T follicular helper cell (primary cell): ENCODE measurements around the gene SLC25A15.
A peak's percentile ranks its signal among the peaks of the same experiment; 100 is the strongest.

Experiments used
- DNase-seq: peaks from one replicate; pipeline ENCODE4 v3.0.0-alpha.2; 2020; ENCODE audit warnings: low read depth
- total RNA-seq, 2 experiments: gene quantifications; one replicate each; lab custom pipeline; 2026; lab: John Stamatoyannopoulos, UW

Gene SLC25A15
- 14.2 to 21.1 reads per million in 2 experiments for total RNA-seq

GRCh38 chr13:40789275-40790153 lies at the start of gene SLC25A15:
Gene SLC25A15, plus strand, starts transcription at chr13:40789611. Its CDS starts 3,616 bp downstream, at chr13:40793227.
- peak; percentile 49 for DNase-seq

- DNase-seq, result no peak
Observed at GRCh38 chr13:40749327-40749726, 40.1 kb upstream of the SLC25A15 start.

- DNase-seq, result no peak
Observed at GRCh38 chr13:40755082-40755700, 34.2 kb upstream of the SLC25A15 start.

GRCh38 chr13:40756042-40756441 lies 33.4 kb upstream of the SLC25A15 start:
- DNase-seq, result no peak

- no peak for DNase-seq
Observed at GRCh38 chr13:40758811-40759210, 30.6 kb upstream of the SLC25A15 start.

- DNase-seq, result no peak
Observed at GRCh38 chr13:40762849-40763248, 26.6 kb upstream of the SLC25A15 start.

- DNase-seq, result no peak
Observed at GRCh38 chr13:40764587-40765403, 24.6 kb upstream of the SLC25A15 start.

- DNase-seq, result no peak
Observed at GRCh38 chr13:40765602-40766001, 23.8 kb upstream of the SLC25A15 start.

GRCh38 chr13:40769970-40770369 lies 19.4 kb upstream of the SLC25A15 start:
- DNase-seq, result no peak

- no peak for DNase-seq
Observed at GRCh38 chr13:40770609-40770933, 18.8 kb upstream of the SLC25A15 start.

- DNase-seq, result peak; percentile 87
Observed at GRCh38 chr13:40770934-40771618, 18.3 kb upstream of the SLC25A15 start, which contains the start of gene MRPS31. Gene MRPS31, minus strand, starts transcription at chr13:40771190. Its CDS starts 54 bp downstream, at chr13:40771136.

- no peak for DNase-seq
Observed at GRCh38 chr13:40772765-40773473, 16.5 kb upstream of the SLC25A15 start.

- DNase-seq, result no peak
Observed at GRCh38 chr13:40774672-40775071, 14.7 kb upstream of the SLC25A15 start.

- DNase-seq, result no peak
Observed at GRCh38 chr13:40776232-40776631, 13.2 kb upstream of the SLC25A15 start.

GRCh38 chr13:40776681-40777165 lies 12.7 kb upstream of the SLC25A15 start:
- peak; percentile 67 for DNase-seq

- DNase-seq, result peak; percentile 15
Observed at GRCh38 chr13:40777166-40777808, 12.1 kb upstream of the SLC25A15 start.

- DNase-seq, result no peak
Observed at GRCh38 chr13:40777809-40778175, 11.6 kb upstream of the SLC25A15 start.

GRCh38 chr13:40779049-40779448 lies 10.4 kb upstream of the SLC25A15 start:
- no peak for DNase-seq

- no peak for DNase-seq
Observed at GRCh38 chr13:40779796-40780285, 9.6 kb upstream of the SLC25A15 start.

GRCh38 chr13:40780822-40781401 lies 8.5 kb upstream of the SLC25A15 start:
- no peak for DNase-seq
